ENCODE results near the gene NXPH4. TPM values are rescaled to one million over a fixed set of nuclear protein-coding genes. Genes with fewer than 3 reads are reported as not detected.

NXPH4 gene
- total RNA-seq, 2 donors from 2014 or later, result 0.81 TPM; not detected in 1

- TF ChIP-seq CTCF (IDR thresholded peaks at IDR 0.05), result no peak
- Histone ChIP-seq H3K4me3 (no peak overlapping the region), H3K36me3 (peaks cover 97% of the 10 kb centered on the region), H3K9me3 (no peaks in the 10 kb centered on the region), H3K27ac (no peak overlapping the region), H3K27me3 (replicated peaks; ENCODE audit: insufficient read depth) (no peaks in the 10 kb centered on the region), H3K4me1 (ENCODE audit: control insufficient read depth in 1 of 2, low read depth in 2 of 2) (no peaks in the 10 kb centered on the region)
- DNase-seq (ENCODE audit: low spot score) (no peak), ATAC-seq (ENCODE audit: insufficient number of reproducible peaks, low FRiP score, low read depth) (no peak)
Measured at GRCh38 chr12:57198329-57198728, 18.3 kb upstream of the NXPH4 start.

DNA sequence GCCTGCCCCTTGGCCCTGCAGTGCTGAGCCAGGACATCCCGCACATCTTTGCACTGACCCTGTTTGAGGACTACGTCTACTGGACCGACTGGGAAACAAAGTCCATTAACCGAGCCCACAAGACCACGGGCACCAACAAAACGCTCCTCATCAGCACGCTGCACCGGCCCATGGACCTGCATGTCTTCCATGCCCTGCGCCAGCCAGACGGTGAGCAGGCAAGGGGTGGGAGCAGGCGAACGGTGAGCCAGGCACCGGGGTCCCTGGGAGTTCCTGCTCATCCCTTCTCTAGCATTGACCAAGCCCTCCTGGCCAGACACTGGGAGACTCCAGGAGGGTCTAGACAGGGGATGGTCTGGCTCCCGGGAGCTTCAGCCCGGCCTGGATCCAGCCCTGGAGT lies 17.4 kb upstream of the NXPH4 start:
- ATAC-seq (ENCODE audit: insufficient number of reproducible peaks, low FRiP score, low read depth) (no peak), DNase-seq (ENCODE audit: low spot score) (no peak)
- Histone ChIP-seq H3K4me3 (no peak overlapping the region), H3K27ac (no peak overlapping the region), H3K27me3 (replicated peaks; ENCODE audit: insufficient read depth) (no peaks in the 10 kb centered on the region), H3K36me3 (peaks cover 97% of the 10 kb centered on the region), H3K9me3 (no peaks in the 10 kb centered on the region), H3K4me1 (ENCODE audit: control insufficient read depth in 1 of 2, low read depth in 2 of 2) (no peaks in the 10 kb centered on the region)
- no peak for TF ChIP-seq CTCF (IDR thresholded peaks at IDR 0.05)

- no peak overlapping the region for H3K4me3 ChIP-seq
- peaks cover 97% of the 10 kb centered on the region for H3K36me3 ChIP-seq
Measured at GRCh38 chr12:57200497-57200896, 16.1 kb upstream of the NXPH4 start.

GRCh38 chr12:57201219-57201618 lies 15.4 kb upstream of the NXPH4 start:
- Histone ChIP-seq H3K27me3 (replicated peaks; ENCODE audit: insufficient read depth) (no peaks in the 10 kb centered on the region), H3K4me1 (ENCODE audit: control insufficient read depth in 1 of 2, low read depth in 2 of 2) (no peaks in the 10 kb centered on the region), H3K27ac (no peak overlapping the region), H3K4me3 (no peak overlapping the region), H3K9me3 (no peaks in the 10 kb centered on the region), H3K36me3 (peaks cover 97% of the 10 kb centered on the region)
- TF ChIP-seq CTCF (IDR thresholded peaks at IDR 0.05), result no peak
- ATAC-seq (ENCODE audit: insufficient number of reproducible peaks, low FRiP score, low read depth), result no peak
- no peak for DNase-seq (ENCODE audit: low spot score)

More at GRCh38 chr12:57200497-57200896, 16.1 kb upstream of the NXPH4 start:
- Histone ChIP-seq H3K27ac (no peak overlapping the region), H3K9me3 (no peaks in the 10 kb centered on the region), H3K4me1 (ENCODE audit: control insufficient read depth in 1 of 2, low read depth in 2 of 2) (no peaks in the 10 kb centered on the region), H3K27me3 (replicated peaks; ENCODE audit: insufficient read depth) (no peaks in the 10 kb centered on the region)
- DNase-seq (ENCODE audit: low spot score) (no peak), ATAC-seq (ENCODE audit: insufficient number of reproducible peaks, low FRiP score, low read depth) (no peak)
- no peak for TF ChIP-seq CTCF (IDR thresholded peaks at IDR 0.05)

GRCh38 chr12:57201631-57202030 lies 15.0 kb upstream of the NXPH4 start:
- Histone ChIP-seq H3K27ac (no peak overlapping the region), H3K9me3 (no peaks in the 10 kb centered on the region), H3K27me3 (replicated peaks; ENCODE audit: insufficient read depth) (no peaks in the 10 kb centered on the region), H3K4me3 (no peak overlapping the region), H3K4me1 (ENCODE audit: control insufficient read depth in 1 of 2, low read depth in 2 of 2) (no peaks in the 10 kb centered on the region), H3K36me3 (peaks cover 97% of the 10 kb centered on the region)
- ATAC-seq (ENCODE audit: insufficient number of reproducible peaks, low FRiP score, low read depth) (no peak), DNase-seq (ENCODE audit: low spot score) (no peak)
- TF ChIP-seq CTCF (IDR thresholded peaks at IDR 0.05), result no peak
